ENCODE measurements around the gene PROX1.

Gene PROX1, protein sequence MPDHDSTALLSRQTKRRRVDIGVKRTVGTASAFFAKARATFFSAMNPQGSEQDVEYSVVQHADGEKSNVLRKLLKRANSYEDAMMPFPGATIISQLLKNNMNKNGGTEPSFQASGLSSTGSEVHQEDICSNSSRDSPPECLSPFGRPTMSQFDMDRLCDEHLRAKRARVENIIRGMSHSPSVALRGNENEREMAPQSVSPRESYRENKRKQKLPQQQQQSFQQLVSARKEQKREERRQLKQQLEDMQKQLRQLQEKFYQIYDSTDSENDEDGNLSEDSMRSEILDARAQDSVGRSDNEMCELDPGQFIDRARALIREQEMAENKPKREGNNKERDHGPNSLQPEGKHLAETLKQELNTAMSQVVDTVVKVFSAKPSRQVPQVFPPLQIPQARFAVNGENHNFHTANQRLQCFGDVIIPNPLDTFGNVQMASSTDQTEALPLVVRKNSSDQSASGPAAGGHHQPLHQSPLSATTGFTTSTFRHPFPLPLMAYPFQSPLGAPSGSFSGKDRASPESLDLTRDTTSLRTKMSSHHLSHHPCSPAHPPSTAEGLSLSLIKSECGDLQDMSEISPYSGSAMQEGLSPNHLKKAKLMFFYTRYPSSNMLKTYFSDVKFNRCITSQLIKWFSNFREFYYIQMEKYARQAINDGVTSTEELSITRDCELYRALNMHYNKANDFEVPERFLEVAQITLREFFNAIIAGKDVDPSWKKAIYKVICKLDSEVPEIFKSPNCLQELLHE

DNA sequence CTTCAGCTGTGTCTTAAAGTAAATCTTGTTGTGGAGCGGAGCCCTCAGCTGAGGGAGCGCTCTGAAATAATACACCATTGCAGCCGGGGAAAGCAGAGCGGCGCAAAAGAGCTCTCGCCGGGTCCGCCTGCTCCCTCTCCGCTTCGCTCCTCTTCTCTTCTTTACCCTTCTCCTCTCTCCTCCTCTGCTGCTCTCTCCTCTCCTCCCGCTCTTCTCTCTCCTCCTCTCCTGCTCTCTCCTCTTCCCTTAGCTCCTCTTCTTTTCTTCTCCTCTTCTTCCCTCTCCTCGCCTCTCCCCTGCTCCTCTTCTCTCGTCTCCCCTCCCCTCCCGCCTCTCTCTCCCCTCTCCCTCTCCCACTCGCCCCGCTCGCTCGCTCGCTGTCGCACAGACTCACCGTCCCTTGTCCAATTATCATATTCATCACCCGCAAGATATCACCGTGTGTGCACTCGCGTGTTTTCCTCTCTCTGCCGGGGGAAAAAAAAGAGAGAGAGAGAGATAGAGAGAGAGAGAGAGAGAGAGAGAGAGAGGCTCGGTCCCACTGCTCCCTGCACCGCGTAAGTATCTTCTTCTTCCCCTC lies at the start of gene PROX1:
TSS of gene PROX1 (plus strand) at position 47 of the 580 bp plus-strand sequence. CDS start 8,563 bp downstream, outside the sequence.
- no peak for DNase-seq

GRCh38 chr1:213938776-213939175 lies 49.0 kb upstream of the PROX1 start:
- no peak for DNase-seq

- DNase-seq, result no peak
Measured at GRCh38 chr1:213939888-213940287, 47.9 kb upstream of the PROX1 start.

DNA sequence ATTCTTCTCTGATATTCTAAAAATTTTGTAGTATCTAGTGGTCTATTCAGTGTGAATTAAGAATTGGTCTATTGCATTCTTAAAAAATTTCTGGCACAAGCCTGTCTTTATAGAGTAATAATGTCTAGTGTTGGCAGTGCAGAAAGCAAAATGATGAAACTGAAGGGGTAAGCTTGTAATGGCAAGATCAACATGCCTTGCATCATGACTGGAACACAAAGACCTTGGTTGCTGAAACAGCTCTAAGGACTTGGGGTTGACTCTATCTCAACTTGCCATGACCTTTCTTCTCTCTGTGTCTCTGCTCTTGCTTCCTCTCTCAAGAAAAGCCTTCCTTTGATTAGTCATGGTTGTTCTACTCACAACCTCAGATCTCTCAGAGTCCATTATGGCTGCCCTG lies 46.8 kb upstream of the PROX1 start:
- no peak for DNase-seq

DNA sequence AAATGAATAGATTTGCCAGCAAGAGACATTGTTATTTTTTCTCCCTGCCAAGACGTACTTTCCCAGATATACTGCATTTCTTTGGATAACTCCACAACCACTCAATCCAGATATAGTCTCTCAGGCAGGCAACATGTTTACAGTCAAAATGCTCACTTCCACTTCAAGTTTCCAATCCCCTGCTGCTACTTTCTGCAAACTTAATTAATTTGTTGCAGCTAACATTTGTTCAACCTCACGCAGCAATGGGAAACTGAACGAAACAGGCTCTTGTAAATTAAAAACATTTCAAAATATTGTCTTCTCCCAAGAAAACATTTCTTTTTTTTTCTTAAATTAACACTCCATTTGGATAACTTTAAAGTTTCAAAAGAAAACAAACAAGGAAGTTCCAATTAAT lies 45.7 kb upstream of the PROX1 start:
- no peak for DNase-seq

DNA sequence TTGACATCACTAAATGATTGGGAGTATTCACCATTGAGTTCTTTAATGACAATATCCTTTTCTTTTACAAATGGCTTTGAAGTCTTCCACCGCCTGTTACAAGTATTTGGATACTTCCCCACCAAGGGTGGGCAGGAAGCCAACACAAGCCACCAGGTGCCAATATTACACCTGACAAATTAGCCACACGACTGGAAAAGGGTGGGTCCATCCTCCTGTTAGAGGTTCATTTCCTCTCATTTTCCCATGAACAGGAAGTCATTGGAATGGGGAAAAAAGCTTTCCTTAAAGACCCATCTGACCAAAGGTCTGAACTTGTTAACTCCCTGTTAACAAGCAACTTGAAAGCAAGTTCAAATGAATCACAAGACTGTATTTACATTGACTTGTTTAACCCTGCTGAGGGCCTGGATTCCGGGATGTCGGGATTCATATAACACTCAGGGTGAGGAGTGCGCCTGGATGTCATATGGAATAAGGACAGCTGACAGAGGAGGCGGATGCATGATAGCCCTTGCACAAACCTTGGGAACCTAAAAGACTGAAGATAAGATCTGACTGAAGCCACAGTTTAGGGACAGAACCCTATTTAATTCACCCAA lies 40.5 kb upstream of the PROX1 start:
- DNase-seq, result no peak

GRCh38 chr1:213951876-213952275 lies 35.9 kb upstream of the PROX1 start:
- DNase-seq, result no peak

GRCh38 chr1:213953806-213954205 lies 34.0 kb upstream of the PROX1 start:
- DNase-seq, result no peak

DNA sequence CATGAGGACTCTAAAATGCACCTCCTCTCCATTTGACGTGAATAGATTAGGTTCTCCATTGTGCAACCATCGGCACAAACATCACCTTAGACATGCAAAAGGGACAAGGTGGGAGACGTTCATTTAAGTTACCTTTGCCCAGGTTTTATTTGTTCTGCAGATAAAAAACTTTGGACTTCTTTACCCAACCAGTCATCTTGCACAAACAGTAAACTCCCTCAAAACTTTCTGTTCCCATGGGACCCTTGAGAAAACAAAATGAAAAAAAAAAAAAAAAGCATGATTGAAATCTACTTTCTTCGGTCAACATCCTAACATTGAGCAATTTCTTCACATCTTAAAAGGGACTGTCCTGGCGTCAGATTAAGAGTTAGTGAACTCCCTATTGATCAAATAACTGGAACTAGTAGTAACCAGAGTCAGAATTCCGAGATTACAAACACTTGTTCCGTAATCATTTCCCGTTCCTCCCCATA lies 31.4 kb upstream of the PROX1 start:
- no peak for DNase-seq

GRCh38 chr1:213958346-213958745 lies 29.4 kb upstream of the PROX1 start:
- no peak for DNase-seq

- DNase-seq, result no peak
Measured at GRCh38 chr1:213960963-213961362, 26.8 kb upstream of the PROX1 start.

- no peak for DNase-seq
Measured at GRCh38 chr1:213962508-213962907, 25.3 kb upstream of the PROX1 start.

- DNase-seq, result no peak
Measured at GRCh38 chr1:213966122-213966521, 21.7 kb upstream of the PROX1 start.

- DNase-seq, result no peak
Measured at GRCh38 chr1:213968146-213968825, 19.5 kb upstream of the PROX1 start.

DNA sequence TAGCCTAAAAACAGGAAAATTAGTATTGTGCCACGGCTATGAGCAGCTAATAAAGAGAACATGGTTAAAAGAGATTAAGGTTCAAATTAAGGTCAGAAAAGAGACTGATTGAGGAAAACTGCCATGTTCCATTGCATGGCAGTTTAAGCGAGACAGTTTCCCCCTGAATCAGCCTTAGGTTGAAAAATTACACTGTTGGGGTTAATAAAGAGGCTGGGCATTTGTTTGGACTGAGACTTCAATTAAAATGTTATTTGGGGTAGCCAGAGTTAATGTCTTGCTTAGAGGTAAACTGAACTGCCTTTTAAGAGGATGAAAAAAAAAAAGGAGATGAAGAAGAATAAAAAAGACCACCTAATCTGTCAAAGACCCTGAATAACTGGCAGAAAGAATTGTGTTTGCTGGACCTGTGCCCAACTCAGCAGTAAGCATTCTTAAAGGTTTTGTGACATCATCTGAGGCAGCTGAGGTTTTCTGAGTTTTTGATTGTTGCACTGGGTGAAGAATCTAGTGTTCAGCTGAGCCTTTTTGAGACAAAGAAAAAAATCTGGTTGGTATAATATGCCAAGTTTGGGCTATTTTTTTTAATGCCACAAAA lies 17.7 kb upstream of the PROX1 start:
- no peak for DNase-seq

- no peak for DNase-seq
Measured at GRCh38 chr1:213972141-213972540, 15.6 kb upstream of the PROX1 start.

- no peak for DNase-seq
Measured at GRCh38 chr1:213973129-213973528, 14.6 kb upstream of the PROX1 start.

DNA sequence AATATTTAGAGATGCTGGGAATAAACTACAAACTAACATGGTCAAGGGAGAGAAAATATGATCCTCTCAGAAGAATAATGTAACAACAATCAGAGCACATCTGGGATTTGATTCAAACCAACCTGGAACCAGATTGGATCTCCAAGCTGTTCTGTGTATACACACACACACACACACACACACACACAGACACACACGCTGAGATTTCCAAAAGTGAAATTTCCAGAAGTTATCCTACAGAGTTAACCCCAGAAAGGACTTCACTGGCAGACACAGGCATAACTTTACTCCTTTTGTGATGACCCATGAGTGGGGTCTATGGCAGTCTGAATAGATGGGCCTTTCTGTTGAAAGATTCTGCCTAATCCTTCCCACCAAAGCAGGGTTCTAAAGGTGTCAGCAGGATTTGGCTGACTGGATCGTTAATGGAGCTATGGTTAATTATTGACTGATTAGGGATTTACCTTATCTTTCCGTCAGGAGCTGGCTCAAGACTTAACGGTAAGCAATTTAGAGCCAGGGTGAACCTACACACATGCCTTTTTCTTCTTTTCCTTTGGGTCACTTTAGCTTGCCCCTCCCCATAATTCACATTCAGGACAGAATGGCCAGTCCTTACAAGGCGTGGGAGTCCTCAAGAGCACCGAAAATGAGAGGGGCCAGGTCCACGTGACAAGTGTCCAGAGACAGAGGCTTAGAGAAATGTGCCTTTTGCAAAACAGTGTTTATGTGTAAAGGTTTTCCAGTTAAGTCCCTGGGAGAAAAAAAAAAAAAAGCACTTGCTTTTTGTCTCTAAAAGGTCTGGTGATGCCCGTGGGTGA lies 10.9 kb upstream of the PROX1 start:
- DNase-seq, result no peak

DNA sequence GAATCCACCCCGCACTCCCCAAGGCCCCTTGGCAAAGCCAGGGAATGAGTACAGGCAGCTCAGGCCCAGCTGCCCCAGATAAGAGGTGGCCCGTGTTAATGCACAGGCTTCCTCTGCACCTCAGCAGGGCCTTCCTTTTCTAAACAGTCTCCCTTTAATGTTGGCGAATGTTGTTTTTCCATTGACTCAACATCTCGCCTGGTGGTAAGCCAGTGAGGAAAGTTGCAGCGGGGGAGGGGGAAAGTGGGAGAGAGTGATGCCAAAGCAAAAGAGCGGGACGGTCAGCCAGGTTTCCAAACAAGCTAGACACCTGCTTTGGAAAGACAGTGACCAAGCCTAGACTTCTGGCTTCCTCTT lies 10.3 kb upstream of the PROX1 start:
- DNase-seq, result no peak

GRCh38 chr1:213977909-213978308 lies 9.9 kb upstream of the PROX1 start:
- DNase-seq, result no peak

- DNase-seq, result no peak
Measured at GRCh38 chr1:213979751-213980586, 7.8 kb upstream of the PROX1 start.
